ENCODE data around the gene TMEM87A. TPM values are rescaled to one million over a fixed set of nuclear protein-coding genes. Genes with fewer than 3 reads are reported as not detected.

Gene TMEM87A
- total and polyA plus RNA-seq, 2 of the 4 experiments (the other 2 are of a cell fraction), result 16.6 to 45.3 TPM

- dilution Hi-C loops (cut with HindIII; ENCODE audit: low sequenced_read_pairs, unreplicated experiment) (no loop called here), intact Hi-C loops (cut with micrococcal nuclease) (loop anchor here (10.0 kb wide), 1 partner anchor 176 kb away; no protein-coding TSS in a partner anchor), in situ Hi-C loops (cut with MboI; ENCODE audit: low sequenced_read_pairs) (loop anchor here (5.0 kb wide), 1 partner anchor 98 kb away; no protein-coding TSS in a partner anchor)
- H2BK5ac ChIP-seq (ENCODE audit: low read depth, low read length, poor library complexity, severe bottlenecking), result no peak overlapping the region
- H3K36me3 ChIP-seq (ENCODE audit: control insufficient read depth, insufficient read depth, low read length), result peaks cover 9% of the 10 kb centered on the region
- no peak overlapping the region for H4K91ac ChIP-seq (ENCODE audit: insufficient read depth, low read depth, low read length)
- H2BK20ac ChIP-seq (ENCODE audit: low read depth, low read length), result no peak overlapping the region
- no peak overlapping the region for H2AK5ac ChIP-seq (ENCODE audit: low read depth, low read length)
- H3K56ac ChIP-seq (ENCODE audit: extremely low read depth, insufficient read depth, low read length), result no peak overlapping the region
- peaks cover 5% of the 10 kb centered on the region; the same call in 1 of the 2 replicates for H3K4me1 ChIP-seq (ENCODE audit: control insufficient read depth, insufficient read depth, low read length)
- H2AK9ac ChIP-seq (replicated peaks; ENCODE audit: low read depth, low read length, poor library complexity), result no peak overlapping the region
- POLR2A ChIA-PET (ENCODE audit: unreplicated experiment), result no interaction called here
- H2BK120ac ChIP-seq (ENCODE audit: low read depth, low read length), result no peak overlapping the region
- no peak overlapping the region for H3K27ac ChIP-seq (ENCODE audit: insufficient read depth, low read length)
- no peak for DNase-seq
- no peak overlapping the region for H4K8ac ChIP-seq (ENCODE audit: low read depth in 2 of 2, low read length in 2 of 2)
- no peak for ATAC-seq (ENCODE audit: low read depth)
- no peak overlapping the region for H3K14ac ChIP-seq (replicated peaks; ENCODE audit: low read depth, low read length)
- peaks cover 14% of the 10 kb centered on the region for H3K9me1 ChIP-seq (ENCODE audit: insufficient read depth, low read length)
- H3K4me2 ChIP-seq (ENCODE audit: low read depth, low read length), result no peak overlapping the region
- H3K9ac ChIP-seq (ENCODE audit: low read depth, low read length), result no peak overlapping the region
- no CpG with 5 or more reads among the region's 3 CpGs for WGBS, 2 experiments (ENCODE audit: extremely low coverage in 2 of 2, insufficient read length in 1 of 2)
- H2BK15ac ChIP-seq (ENCODE audit: low read depth, low read length), result no peak overlapping the region
- no peaks in the 10 kb centered on the region for H4K20me1 ChIP-seq (ENCODE audit: insufficient read depth, low read length)
- no peak for TF ChIP-seq USF2 (IDR thresholded peaks at IDR 0.05; ENCODE audit: low read depth, low read length)
- TF ChIP-seq RFX5 (IDR thresholded peaks at IDR 0.05; ENCODE audit: low read depth, low read length), result no peak
- TF ChIP-seq CEBPB (IDR thresholded peaks at IDR 0.05; ENCODE audit: low read depth, low read length), result no peak
- no peak for TF ChIP-seq CHD1 (IDR thresholded peaks at IDR 0.05; ENCODE audit: low read depth, low read length)
- TF ChIP-seq MAFK (IDR thresholded peaks at IDR 0.05; ENCODE audit: low read depth, low read length), result no peak
- no peak for TF ChIP-seq SMC3 (IDR thresholded peaks at IDR 0.05; ENCODE audit: low read depth, low read length)
- TF ChIP-seq NFE2L2 (IDR thresholded peaks at IDR 0.05; ENCODE audit: low read depth, low read length), result no peak
- TF ChIP-seq CTCF (conservative IDR thresholded peaks at IDR 0.05; ENCODE audit: low read depth, low read length), result no peak
- no peak for TF ChIP-seq BHLHE40 (IDR thresholded peaks at IDR 0.05; ENCODE audit: low read depth, low read length)
- TF ChIP-seq POLR2A (IDR thresholded peaks at IDR 0.05; ENCODE audit: low read depth, low read length), result no peak
- TF ChIP-seq MXI1 (IDR thresholded peaks at IDR 0.05; ENCODE audit: borderline replicate concordance, low read depth, low read length), result no peak
- H3K9me3 ChIP-seq (ENCODE audit: control insufficient read depth, insufficient read depth, low read length), result no peaks in the 10 kb centered on the region
- peaks cover 8 to 22% of the 10 kb centered on the region in 2 experiments; a peak in 3 of 4 replicates for H3K79me1 ChIP-seq (ENCODE audit: low read depth in 1 of 2, low read length in 2 of 2)
- CTCF ChIA-PET, result no interaction called here
- no peak overlapping the region for H3K23ac ChIP-seq (ENCODE audit: low read depth, low read length)
- H3K18ac ChIP-seq (ENCODE audit: low read depth, low read length), result no peak overlapping the region
- no peaks in the 10 kb centered on the region for H3K27me3 ChIP-seq (ENCODE audit: control insufficient read depth, insufficient read depth, low read length)
- no peak overlapping the region for H4K5ac ChIP-seq (ENCODE audit: low read depth, low read length)
- no peak overlapping the region for H2AFZ ChIP-seq (replicated peaks; ENCODE audit: low read length, poor library complexity)
- H3K4me3 ChIP-seq (ENCODE audit: insufficient read depth, low read depth, low read length), result no peak overlapping the region
- BruUV-seq (replicated peaks), result no TSS peak
- H3K4ac ChIP-seq (ENCODE audit: low read depth, low read length), result no peak overlapping the region
These were observed 6.0 kb upstream of the TMEM87A start for GRCh38 chr15:42279234-42279723.

Measured in IMR-90 (cell line).